Kidney (tissue), 14 donors: ENCODE data around the gene WDFY2. TPM values are rescaled to one million over a fixed set of nuclear protein-coding genes. Genes with fewer than 3 reads are reported as not detected.
A peak's percentile ranks its signal among the peaks of the same experiment; 100 is the strongest.

Source experiments
- DNase-seq, 5 donors: peaks; one replicate each; pipeline ENCODE4 v3.0.0-alpha.2; 2013 to 2020
- FAIRE-seq: peaks from 2 replicates; lab custom pipeline; 2012; peaks lifted over from hg19 to GRCh38; lab: Jason Lieb, UNC
- H3K27ac ChIP-seq, 2 donors: one replicate each; pipeline ENCODE4 v1.7.0; 2013; ENCODE audit warnings: low read depth in 2 of 2, low read length in 2 of 2, inconsistent platforms in 1 of 2
- H3K27me3 ChIP-seq: one replicate; pipeline ENCODE4 v1.7.1; 2013; ENCODE audit warnings: low read length, inconsistent platforms; ENCODE audit not compliant: control insufficient read depth, insufficient read depth
- H3K36me3 ChIP-seq, 3 donors: one replicate each; pipeline versions ENCODE4 v1.7.0 to v1.7.1; 2013; ENCODE audit warnings: low read length in 3 of 3, control low read depth in 1 of 3, inconsistent platforms in 1 of 3; ENCODE audit not compliant: insufficient read depth in 3 of 3, control insufficient read depth in 2 of 3
- H3K4me1 ChIP-seq, 3 donors: one replicate each; pipeline versions ENCODE4 v1.7.0 to v1.7.1; 2013; ENCODE audit warnings: low read length in 3 of 3, inconsistent platforms in 1 of 3, low read depth in 1 of 3; ENCODE audit not compliant: control insufficient read depth in 2 of 3, insufficient read depth in 2 of 3
- H3K4me3 ChIP-seq, 3 donors: one replicate each; pipeline versions ENCODE4 v1.7.0 to v1.8.1; 2013; ENCODE audit warnings: low read length in 3 of 3, control low read depth in 1 of 3, inconsistent platforms in 1 of 3
- H3K9ac ChIP-seq, 3 donors: one replicate each; pipeline versions ENCODE4 v1.7.0 to v1.7.1; 2013; ENCODE audit warnings: low read length in 3 of 3, control low read depth in 1 of 3, inconsistent platforms in 1 of 3
- H3K9me3 ChIP-seq, 3 donors: one replicate each; pipeline versions ENCODE4 v1.7.0 to v1.7.1; 2013; ENCODE audit warnings: low read length in 3 of 3, control low read depth in 1 of 3, inconsistent platforms in 1 of 3; ENCODE audit not compliant: control insufficient read depth in 2 of 3, insufficient read depth in 1 of 3
- intact Hi-C: fragments of 100-400 bp; cut with DNase I; formaldehyde crosslinking; loops from one replicate; pipeline ENCODE4 v1.11.1; 2022
- polyA plus RNA-seq: library from polyadenylated mRNA; stranded (reverse); fragments of 350-450 nt; fragmentation: Illumina TruSeq; extraction: RNeasy Lipid Tissue Mini Kit (QIAGEN cat#74804); gene quantifications from one replicate; pipeline ENCODE4 v1.2.3, GENCODE V29; 2014; ENCODE audit warnings: low read depth, low replicate concordance; ENCODE audit not compliant: insufficient read depth
- total RNA-seq: library from RNA; stranded (reverse); fragmentation: NEBNext Ultra II Directional; extraction: Animal tissue kit (Norgen Biotek cat#: 25700); gene quantifications from one replicate; pipeline ENCODE4 v1.2.1, GENCODE V29; 2021
- TF ChIP-seq, protein P1 (sequence below): IDR thresholded peaks from 3 replicates; pipeline ENCODE4 v1.5.1; 2012; ENCODE audit warnings: mild to moderate bottlenecking, moderate library complexity, borderline replicate concordance; ENCODE audit not compliant: insufficient read depth; ENCODE audit errors: extremely low read depth
- donor health status: control.
- donor health status: control.
- donor health status: control.
- donor health status: control.
- donor health status: control.
- donor health status: DM: yes; HTN: yes; CAD: no.
- donor health status: Normal renal cell carcinoma (clear cell type).

WDFY2 gene
- total and polyA plus RNA-seq, 2 donors from 2014 or later = 4.8 to 13.0 TPM

DNA sequence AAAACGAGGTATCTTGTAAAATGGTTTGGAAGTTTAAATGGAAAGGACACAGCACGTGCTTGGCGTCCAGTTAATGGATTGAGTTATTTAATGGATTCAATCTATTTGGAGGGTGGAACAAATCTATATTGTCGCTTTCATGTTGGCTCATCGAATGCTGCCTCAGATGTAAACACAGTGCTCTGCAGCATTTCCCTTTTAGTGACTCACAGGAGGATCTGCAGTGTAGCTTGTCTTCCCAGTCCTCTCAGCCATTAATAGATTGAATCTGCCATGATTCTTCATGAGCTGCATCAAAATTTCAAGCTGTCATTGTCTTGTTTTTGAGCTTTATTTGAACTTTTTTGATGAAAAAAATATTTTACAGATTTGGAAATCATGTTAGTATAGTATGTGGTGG, 175.0 kb downstream of the WDFY2 start:
- TF ChIP-seq, protein P1, sequence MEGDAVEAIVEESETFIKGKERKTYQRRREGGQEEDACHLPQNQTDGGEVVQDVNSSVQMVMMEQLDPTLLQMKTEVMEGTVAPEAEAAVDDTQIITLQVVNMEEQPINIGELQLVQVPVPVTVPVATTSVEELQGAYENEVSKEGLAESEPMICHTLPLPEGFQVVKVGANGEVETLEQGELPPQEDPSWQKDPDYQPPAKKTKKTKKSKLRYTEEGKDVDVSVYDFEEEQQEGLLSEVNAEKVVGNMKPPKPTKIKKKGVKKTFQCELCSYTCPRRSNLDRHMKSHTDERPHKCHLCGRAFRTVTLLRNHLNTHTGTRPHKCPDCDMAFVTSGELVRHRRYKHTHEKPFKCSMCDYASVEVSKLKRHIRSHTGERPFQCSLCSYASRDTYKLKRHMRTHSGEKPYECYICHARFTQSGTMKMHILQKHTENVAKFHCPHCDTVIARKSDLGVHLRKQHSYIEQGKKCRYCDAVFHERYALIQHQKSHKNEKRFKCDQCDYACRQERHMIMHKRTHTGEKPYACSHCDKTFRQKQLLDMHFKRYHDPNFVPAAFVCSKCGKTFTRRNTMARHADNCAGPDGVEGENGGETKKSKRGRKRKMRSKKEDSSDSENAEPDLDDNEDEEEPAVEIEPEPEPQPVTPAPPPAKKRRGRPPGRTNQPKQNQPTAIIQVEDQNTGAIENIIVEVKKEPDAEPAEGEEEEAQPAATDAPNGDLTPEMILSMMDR = no peak
- Histone ChIP-seq H3K4me3 (no peak overlapping the region), H3K4me1 (peaks cover 0 to 5% (median 4%) of the 10 kb centered on the region in 3 donors), H3K9ac (no peak overlapping the region), H3K9me3 (no peaks in the 10 kb centered on the region), H3K36me3 (peaks cover 0 to 18% (median 12%) of the 10 kb centered on the region in 3 donors), H3K27me3 (no peaks in the 10 kb centered on the region), H3K27ac (no peak overlapping the region)
- intact Hi-C loops = no loop called here
- DNase-seq = no peak
- FAIRE-seq = no peak

DNA sequence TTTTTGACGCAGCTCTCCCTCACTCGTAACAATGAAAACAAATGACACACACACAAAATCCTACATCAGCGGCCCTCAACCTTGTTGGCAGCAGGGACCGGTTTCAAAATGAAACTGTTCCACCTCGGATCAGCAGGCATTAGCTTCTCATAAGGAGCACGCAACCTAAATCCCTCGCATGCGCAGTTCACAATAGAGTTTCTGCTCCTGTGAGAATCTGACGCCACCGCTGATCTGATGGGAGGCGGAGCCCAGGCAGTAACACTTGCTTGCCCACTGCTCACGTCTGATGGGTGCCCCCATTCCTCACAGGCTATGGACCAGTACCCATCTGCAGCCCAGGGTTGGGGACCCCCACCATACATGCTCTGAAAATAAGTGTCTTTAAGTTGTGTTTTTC, 176.3 kb downstream of the WDFY2 start:
- Histone ChIP-seq H3K36me3 (peaks cover 0 to 18% (median 12%) of the 10 kb centered on the region in 3 donors), H3K9ac (no peak overlapping the region), H3K27ac (no peak overlapping the region), H3K27me3 (no peaks in the 10 kb centered on the region), H3K4me3 (no peak overlapping the region), H3K4me1 (peaks cover 0 to 10% (median 10%) of the 10 kb centered on the region in 3 donors), H3K9me3 (no peaks in the 10 kb centered on the region)
- DNase-seq = no peak
- intact Hi-C loops = no loop called here
- FAIRE-seq = no peak
- TF ChIP-seq, protein P1 = no peak

DNA sequence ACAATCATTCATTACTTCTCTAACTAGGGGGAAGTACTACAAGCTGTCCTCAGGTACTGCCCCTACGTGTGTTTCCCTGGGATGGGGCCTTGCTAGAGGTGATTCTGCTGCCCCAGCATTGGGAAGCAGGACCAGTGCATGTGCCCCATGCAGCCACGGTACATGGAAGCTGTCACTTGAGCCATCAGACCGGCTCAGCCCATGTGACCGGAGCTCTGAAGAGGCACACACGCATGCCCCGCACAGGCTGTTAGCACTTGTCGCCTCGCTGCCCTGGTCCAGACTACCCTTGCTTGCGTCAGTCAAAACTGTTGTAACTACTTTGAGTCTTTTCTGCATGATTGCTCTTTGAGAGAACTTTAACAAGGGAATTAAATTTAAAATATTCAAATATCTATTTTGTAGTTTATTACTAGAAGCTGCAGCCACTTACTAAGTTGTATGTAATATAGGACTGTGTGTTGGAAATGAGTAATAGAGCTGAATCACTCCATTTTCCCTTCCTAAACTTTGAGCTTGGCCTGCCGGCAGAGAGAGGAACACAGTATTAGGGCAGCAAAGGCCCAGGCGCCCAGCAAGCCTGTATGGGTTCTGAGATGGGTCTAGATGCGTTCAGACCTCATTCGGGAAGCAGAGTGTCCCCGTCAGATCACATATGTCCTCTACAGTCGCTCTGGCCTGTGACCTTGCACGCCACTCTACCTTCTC, 177.5 kb downstream of the WDFY2 start:
- H3K4me3 ChIP-seq = no peak overlapping the region
- DNase-seq (peak in 2 of 5 donors; percentile 56 to 68), FAIRE-seq (no peak)
- H3K9me3 ChIP-seq = no peaks in the 10 kb centered on the region
- H3K4me1 ChIP-seq = peaks cover 0 to 10% (median 10%) of the 10 kb centered on the region in 3 donors
- peaks cover 0 to 17% (median 9%) of the 10 kb centered on the region in 3 donors for H3K36me3 ChIP-seq
- intact Hi-C loops = no loop called here
- H3K9ac ChIP-seq = no peak overlapping the region
- H3K27me3 ChIP-seq = no peaks in the 10 kb centered on the region
- TF ChIP-seq, protein P1 = no peak
- peak overlapping the region; percentile 12 to 57 for H3K27ac ChIP-seq
